HG03378 (cell line): ENCODE measurements around the gene DPM2.

Experiments
- ATAC-seq: cut with Tn5 transposase; IDR thresholded peaks from one replicate; pipeline ENCODE4 v1.9.1; 2021; ENCODE audit warnings: mild to moderate bottlenecking, moderate library complexity; ENCODE audit not compliant: unreplicated experiment

DPM2 gene

DNA sequence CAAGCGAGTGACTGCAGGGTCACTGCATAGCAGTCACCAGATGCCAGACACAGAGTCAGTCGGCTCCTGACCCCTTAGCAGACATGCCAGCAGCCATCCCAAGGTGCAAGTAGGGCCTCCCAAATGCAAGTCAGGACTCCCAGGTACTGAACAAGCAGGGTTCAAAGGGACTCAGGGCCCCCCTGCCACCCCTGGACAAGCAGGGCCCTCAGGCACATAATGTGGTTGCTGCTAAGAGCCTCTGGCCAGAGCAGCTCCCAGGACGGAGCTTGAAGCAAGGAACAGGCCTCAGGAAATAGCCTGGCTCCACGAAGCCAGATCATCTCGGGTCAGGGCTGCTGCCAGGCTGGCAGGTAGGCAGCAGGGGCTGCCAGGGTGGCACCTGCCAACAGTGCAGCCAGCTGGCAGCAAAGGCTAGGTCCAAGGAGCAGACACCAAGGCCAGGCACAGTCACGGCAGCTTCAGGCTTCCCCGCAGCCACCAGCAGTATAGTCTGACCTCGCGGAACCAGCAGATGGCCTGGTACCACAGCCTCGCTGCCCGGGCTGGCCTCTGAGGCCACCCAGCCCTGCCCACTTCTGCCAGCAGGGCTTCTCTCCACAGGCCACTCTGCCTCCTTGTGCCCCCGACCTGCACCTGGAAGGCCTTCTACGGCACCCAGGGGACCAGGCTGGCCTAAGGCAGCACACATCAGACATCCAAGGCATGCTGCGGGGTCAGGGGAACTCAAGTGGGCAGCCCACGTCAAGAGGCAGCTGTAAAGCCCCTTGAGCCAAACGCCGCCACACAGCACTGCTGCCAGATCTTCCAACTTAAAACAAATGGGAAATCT, 35.7 kb upstream of the DPM2 start:
- ATAC-seq: no peak

DNA sequence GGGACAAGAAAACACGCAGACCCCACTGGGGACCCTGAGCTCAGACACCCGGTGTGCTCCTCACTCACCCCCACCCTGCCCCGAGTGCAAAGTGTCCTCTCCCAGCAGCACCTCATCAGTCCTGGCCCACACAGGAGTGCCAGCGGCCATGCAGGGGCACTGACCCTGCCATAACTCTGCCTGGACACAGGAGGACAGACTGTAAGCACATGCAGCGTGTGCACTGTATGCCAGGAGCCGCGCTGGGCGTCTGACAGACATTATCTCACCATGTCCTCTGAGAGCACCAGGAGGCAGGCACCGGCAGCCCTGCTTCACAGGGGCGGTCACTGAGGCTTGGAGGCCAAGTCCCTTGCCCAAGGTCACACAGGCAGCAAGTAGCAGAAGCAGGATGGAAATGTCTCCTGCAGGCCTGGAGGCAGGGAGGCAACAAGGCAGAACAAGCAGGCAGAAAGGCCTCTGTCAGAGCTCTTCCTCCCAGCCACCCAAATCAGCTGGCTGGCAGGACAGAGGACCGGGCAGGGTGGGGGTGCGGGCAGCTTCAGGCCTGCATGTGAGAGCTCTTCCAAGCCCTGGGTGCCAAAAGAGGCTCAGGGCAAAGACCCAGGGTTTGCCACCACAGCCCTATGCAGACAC, 34.7 kb upstream of the DPM2 start:
- no peak for ATAC-seq

DNA sequence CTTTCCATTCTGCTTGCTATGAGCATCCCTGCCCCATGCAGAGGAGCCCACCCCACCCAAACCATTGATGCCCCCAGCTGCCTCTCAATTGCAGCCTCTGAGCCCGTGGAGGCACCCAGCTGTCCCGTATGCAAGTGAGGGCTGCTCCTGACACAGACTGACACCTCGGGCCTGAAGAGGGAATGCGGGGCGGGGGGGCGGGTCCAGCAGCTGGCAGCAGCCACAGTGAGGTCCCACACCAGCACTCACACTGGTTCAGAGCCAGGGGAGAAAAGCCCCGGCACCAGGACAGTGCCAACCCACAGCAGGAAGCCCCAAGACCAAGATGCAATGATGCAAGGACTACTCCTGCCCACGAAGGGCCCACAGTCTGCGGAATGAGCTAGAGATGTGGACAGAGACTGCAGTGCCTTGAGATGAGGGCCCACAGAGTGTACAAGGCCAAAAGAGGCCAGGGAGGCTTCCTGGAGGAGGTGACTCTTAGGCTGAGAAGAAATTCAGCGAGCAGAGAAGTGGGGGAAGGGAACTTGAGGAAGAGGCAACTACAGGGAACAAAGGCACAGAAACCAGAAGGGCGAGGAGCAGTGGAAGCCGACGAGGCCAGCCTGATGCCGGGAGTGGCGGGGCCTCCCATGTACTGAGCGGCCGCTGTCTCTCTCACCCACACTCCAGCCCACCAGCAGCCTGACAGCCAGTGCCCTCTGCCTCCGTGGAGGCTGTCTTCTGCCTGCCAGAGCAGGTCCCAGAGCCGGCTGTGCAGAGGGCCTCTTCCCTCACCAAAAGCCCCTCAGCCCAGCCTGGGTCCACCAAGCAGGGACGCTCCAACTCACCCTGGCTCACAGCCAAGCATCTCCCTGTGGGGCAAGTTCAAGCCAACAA, 33.9 kb upstream of the DPM2 start:
- ATAC-seq: no peak

DNA sequence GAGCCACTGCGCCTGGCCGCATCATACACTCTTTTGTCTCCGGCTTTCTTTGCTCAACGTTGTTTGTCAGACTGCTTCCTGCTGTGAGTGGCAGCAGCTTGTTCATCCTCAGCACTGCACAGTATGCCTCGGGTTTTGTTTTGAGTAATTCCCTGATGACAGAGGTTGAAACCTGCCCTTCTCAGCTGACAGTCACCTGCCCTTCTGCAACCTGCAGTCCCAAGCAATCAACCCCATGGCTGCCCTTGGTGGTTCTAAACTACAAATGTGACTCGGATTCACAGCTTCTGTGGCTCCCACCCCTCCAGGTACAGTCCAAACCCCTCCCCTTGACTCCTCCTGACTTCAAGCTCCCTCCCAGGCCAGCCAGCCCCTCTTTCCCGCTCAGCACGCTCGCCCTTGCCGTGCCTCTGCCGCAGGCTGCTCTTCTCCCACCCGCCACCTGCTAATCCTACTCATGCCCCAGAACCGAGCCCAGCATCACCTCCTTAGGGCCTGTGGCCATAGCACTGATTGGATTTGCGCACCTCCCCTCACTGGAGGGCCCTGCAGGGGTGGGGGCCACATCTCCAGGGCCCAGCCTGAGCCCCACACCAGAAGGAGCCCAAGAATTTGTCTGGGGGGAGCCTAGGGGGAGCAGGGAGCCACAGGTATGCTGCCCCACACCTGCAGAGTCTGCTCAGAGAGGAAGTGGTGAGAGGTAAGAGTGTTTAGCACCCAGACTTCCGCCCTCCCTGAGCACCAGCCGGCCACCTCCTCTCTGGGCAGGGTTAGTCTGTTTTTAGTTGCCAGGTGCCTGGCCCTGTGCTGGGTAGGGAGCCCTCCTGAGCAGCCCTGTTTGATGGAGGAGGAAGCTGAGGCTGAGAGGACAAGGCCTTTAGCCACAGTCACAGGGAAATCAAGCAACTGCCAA, 33.0 kb upstream of the DPM2 start:
- peak; percentile 63 for ATAC-seq

DNA sequence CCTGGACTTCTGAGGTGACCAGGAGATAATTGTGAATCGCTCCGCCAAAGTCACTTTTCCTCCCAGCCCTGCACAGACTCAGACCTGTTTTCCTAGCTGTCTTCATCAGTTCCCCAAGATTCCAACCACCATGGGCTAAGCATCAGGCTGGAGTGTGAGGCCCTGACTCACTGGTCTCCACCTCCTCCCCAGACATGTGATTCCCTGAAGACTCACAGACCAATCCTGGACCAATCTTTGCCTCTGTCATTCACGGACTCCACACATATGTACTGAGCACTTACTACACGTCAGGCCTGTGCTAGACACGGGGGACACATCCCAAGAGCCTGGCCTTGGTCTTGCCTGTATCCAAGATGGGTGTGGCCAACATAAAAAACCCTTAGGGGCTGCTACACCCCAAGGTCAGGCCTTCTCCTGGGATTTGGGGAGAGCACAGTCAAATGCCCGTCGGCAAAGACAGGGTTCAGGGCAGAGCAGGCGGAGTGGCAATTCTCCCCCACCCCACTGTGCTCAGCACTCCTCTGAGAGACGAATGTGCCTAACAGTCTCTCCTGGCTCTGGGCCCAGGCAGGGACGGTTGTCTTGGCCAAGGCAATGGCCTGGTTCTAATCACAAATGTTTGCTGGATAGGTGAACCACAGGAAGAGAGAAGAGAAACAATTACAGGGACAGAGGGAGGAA, 31.2 kb upstream of the DPM2 start:
- no peak for ATAC-seq

DNA sequence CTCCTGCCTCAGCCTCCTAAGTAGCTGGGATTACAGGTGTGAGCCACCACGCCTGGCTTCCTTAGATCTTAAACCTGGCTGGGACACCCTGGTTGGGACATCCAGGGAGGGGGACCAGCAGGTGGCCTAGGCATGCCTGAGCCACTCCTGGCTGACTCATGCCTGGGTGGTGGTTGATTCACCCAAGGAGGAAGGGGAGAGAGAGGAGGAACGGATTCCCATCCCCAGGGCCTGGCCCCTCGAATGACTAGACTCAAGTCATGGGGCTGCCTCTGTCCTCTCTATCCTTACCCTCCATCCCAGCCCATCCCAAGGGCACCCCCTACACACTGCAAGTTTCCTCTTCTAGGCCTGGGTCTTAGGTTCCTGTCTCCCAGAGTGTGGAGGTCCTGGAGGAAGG, 30.4 kb upstream of the DPM2 start:
- ATAC-seq: no peak

DNA sequence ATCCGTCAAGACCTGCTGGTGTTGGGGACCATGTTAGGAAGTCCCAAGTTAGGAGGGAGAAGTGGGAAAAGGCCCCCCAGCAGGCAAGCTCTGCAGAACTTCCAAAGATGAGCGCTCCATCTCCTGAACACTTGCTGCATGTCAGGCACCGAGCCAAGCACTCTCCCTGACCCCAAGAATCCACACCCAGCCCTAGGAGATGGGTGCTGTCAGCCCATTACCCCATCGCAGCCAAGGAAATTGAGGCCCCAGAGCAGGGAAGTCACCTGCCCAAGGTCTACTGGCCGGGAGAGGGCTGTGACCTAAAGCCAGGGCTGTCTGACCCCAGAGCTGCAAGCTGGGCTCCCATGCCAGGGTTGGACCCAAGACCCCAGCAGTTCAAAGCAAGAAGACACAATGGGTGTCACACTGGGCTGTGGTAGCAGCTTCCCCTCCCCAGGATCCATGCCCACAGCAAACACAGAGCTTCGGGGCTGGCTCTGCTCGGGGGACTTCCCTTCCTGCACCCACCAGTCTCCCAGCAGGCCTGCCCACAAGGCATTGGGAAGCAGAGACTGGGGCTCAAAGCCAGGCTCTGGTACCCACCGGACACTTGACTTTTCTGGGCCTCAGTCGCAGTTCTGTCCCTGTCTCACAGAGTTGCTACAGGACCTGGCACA, 29.6 kb upstream of the DPM2 start:
- ATAC-seq: no peak

DNA sequence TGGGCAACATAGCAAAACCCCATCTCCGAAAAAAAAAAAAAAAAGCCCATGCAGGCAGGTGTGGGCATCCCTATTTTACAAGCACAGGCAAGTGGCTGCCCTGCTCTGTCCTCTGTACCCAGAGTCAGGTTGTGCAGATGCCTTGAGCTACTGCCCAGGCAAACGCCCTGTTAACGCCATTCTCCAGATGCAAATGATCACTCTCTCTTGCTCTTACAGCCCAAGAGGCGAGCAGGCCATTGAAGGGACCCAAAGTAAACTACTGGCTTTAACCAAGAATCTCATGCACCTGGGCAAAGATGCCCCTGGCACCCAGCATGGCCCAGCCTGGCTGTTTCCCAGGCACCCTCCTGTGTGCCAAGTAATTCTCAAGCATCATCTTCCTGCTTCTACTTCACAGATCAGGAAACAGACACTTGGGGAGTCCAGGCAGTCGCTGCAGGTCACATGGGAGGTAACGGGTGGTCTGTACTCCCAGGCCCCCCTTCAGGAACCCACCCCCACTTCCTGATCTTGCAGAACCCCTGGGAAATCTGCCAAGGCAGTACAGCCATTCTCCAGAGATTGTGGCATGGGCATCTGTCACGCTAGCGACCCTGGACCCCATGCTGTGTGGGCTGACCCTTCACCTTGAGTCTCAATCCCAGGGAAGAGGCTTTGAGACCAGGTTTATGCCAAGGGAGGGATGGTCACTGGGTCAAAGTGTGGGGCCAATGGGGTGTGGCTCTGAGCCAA, 28.9 kb upstream of the DPM2 start:
- ATAC-seq: no peak

DNA sequence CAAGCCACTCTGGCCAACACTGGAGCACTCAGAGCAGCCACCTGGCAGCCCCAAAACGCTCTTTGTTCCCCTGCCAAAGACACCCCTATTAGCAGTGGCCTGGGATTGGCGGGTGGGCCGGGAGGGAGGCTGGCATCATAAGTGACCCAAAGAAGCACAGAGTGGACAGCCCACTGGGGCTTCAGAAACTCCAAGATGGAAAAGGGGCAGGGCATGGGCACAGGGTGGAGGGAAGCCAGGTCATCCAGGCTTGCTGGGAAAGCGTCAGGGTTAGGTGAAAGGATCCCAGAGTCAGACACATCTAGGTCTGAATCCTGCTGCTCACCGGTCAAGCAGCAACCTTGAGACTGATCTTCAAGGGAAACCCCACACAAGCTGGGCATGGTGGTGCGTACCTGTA, 28.3 kb upstream of the DPM2 start:
- no peak for ATAC-seq

DNA sequence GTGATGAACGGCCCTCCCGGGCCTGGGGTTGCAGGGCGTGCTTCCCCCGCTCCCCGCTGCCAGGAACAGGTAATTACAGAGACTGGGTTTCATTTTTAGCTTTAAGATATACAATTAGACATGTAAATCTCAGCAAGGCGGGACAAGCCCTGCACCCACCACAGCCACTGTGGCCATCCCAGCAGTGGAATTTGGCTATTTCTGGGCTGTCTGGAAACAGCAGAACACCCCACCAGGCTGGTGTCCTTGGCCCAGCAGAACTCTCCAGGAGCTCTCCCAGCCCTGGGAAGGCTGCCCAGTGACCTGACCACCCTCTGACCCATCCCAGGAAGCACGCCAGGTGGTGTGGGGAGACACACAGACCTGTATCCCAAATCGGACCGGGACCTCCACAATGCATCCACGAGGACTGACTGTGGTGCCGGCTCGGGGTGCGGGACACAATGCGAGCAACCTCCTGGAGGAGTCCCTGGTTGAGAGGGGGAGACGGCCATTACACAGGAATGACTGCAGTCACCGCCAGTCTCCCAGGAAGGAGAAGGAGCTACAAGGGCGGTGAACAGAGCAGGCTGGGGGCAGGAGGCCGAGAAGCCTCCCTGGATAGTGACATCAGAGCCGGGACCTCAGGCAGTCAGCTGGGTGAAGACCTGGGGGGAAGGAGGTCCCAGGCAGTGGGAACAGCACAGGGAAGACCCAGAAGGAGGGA, 25.9 kb upstream of the DPM2 start:
- ATAC-seq: no peak

DNA sequence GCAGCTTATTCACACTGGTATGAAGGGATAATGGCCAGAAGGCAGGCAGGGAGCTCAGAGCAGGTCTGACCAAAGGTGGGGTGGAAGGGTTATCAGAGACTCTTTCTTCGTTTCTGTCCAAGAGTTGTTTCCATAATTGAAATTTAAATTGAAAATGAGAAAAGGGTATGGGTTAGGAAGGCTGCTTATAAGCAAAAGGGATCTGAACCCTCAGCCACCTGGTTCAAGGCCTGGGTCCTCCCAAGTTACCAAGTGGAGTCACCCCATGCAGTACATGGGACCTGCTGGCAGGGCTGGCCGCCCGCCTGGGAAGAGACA, 25.3 kb upstream of the DPM2 start:
- ATAC-seq: no peak

DNA sequence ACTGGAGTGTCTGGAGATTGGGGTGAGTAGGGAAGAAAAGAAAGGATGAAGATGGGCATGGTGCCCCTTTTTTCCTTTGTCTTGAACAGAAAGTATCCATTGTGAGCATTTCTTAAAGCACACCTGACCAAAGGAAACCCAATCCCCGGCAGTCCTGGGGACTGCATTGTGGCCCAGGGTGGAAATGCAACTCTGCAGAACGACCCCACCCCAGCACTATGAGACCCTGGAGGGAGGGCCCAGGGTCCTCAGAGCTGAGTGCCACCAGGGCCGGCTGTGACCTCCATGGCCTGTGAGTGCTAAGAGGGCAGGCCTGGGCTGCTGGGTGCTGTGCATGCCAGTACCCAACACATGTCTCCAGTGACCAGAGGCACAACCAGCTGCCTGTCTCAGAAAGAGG, 24.6 kb upstream of the DPM2 start:
- ATAC-seq: no peak

DNA sequence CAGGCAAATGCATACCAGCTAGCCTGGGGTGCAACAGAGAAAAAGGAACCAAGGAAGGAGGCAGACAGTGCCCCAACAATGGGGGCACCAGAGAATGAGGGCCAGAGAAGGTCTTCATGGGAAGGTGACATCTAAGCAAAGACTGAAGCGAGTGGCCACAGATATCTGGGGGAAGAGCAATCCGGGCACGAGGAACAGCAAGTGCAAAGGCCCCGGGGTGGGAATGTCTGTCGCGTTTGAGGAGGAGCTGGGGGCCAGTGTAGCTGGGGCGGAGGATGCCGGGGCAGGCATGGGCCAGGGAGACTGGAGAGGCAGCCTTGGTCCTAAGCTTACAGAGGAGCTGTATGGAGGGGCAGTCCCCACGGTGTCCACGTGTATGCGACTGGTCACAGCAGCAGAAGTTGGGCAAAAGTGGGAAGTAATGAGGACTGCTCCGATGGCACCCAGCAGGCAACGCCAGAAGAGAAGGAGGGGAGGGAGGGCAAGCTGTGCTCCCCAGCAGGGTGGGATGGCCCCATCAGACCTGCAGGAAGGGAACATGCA, 24.0 kb upstream of the DPM2 start:
- ATAC-seq: no peak

DNA sequence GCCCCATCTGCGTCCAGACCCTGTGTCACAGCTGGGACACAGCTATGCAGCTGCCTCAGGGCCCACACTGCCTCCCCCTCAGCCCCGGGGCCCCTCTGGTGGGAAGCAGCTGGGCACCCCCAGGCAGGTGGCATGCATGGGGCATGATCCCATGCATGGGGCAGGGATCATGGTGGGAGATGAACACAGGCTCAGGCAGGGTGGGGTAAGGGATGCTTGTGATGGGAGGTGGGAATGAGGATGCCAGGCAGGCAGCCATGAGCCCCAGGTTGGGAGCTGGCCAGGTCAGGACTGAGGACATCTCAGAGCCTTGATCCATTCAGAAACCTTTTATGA, 23.5 kb upstream of the DPM2 start:
- no peak for ATAC-seq

DNA sequence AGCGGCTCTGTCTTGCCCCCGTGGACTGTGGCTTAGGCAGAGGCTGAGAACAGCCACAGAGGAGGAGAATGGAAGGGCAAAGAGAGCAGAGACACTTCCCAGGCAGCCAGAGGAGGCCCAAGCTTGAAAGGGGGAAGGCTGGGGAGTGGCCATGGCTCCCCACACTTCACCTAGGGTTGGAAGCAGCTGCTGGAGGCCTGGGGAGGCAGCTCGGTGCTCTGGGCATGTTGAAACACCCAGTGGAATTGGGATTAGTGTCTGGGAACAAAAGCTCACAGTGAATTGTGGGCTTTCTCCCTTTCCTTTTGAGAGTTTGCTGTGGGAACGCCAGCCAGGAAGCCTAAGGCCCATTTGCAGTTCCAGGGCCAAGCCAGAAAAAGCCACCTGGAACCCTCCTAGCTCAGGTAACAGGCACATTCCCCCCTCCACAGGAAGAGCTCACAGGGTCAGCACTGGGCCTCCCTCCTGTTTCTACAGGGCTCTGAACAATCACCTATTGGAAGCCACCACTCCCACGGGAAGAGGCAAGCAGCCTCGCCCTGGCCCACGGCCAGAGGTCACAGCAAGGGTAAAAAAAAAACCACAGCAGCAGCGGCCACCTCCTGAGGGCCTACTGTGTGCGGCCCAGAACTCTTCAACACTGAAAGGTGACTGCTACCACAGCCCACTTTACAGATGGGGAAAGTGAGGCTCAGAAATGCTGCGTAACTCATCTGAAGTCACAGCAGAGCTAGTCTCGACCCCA, 22.9 kb upstream of the DPM2 start:
- no peak for ATAC-seq

DNA sequence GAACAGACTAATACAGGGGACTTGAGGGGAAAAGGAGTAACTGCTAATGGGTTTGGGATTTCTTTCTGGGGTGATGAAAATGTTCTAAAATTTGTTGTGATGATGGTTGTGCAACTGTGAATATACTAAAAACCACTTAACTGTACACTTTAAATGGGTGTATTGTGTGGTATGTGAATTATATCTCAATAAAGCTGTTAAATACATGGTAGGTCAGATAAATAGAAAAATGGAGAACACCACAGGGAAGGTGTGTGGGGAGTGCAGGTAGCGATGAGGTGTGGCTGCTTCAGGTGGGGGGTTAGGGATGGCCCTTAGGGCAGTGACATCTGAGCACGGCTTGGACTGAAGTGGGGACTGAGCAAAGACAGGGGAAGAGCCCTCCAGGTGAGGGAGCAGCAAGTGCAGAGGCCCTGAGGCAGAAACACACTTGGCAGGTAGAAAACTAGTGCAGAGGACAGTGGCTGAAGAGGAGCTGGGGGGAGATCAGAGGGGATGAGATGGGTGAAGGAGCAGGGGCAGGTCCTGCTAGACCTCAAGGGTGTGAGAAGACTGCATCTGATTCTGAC, 22.3 kb upstream of the DPM2 start:
- ATAC-seq: no peak

DNA sequence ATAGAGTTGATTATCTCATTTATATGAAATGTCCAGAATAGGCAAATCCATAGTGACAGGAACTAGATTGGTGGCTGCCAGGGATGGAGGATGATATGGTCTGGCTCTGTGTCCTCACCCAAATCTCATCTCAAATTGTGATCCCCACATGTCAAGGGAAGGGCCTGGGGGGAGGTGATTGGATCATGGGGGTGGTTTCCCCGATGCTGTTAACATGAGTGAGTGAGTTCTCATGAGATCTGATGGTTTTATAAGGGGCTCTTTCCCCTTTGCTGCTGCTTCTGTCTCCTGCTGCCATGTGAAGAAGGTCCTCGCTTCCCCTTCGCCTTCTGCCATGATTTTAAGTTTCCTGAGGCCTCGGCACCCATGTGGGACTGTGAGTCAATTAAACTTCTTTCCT, 21.7 kb upstream of the DPM2 start:
- no peak for ATAC-seq
